ENCODE measurements around the gene TEKT5.
"Not testable (repeated sequence)": the region's sequence is repeated elsewhere in the genome, so short reads cannot be mapped to it uniquely, and the experiment has no call there.

The TEKT5 gene

GRCh38 chr16:10640934-10641333, 53.8 kb downstream of the TEKT5 start:
- intact Hi-C loops (cut with DNase I) = no loop called here
- no peak for DNase-seq

- no peak for DNase-seq
- intact Hi-C loops (cut with DNase I) = no loop called here
These were observed 56.6 kb downstream of the TEKT5 start for GRCh38 chr16:10638101-10638500.

- intact Hi-C loops (cut with DNase I) = no loop called here
- no peak for DNase-seq
These were observed 57.2 kb downstream of the TEKT5 start for GRCh38 chr16:10637337-10638037.

GRCh38 chr16:10635365-10636021, 59.2 kb downstream of the TEKT5 start:
- intact Hi-C loops (cut with DNase I) = no loop called here
- DNase-seq = peak in 1 of 10 donors; percentile 62

DNA sequence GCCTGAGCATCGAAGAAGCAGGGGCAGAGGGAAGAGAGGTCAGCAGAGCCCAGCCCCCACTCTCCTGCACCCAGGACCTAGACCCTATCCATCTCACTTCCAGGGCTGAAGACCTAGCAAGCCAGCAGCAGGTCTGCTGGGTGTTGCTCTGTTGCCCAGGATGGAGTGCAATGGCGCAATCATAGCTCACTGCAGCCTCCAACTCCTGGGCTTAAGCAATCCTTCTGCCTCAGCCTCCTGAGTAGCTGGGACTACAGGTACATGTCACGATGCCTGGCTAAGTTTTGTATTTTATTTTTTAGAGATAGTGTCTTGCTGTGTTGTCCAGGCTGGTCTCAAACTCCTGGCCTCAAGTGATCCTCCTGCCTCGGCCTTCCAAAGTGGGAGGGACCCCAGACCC, 61.3 kb downstream of the TEKT5 start:
- intact Hi-C loops (cut with DNase I) = not testable (repeated sequence)
- peak in 1 of 10 donors; percentile 54 for DNase-seq

- DNase-seq = no peak
- intact Hi-C loops (cut with DNase I) = no loop called here
These were observed 62.8 kb downstream of the TEKT5 start for GRCh38 chr16:10631886-10632285.

- intact Hi-C loops (cut with DNase I) = no loop called here
- DNase-seq = peak in 2 of 10 donors; percentile 14 to 26
These were observed 65.2 kb downstream of the TEKT5 start for GRCh38 chr16:10629592-10629963.

GRCh38 chr16:10625595-10626357, 69.0 kb downstream of the TEKT5 start:
- DNase-seq = no peak
- intact Hi-C loops (cut with DNase I) = no loop called here

- intact Hi-C loops (cut with DNase I) = no loop called here
- peak in 1 of 10 donors; percentile 41 for DNase-seq
These were observed 70.2 kb downstream of the TEKT5 start for GRCh38 chr16:10624527-10624926.

- intact Hi-C loops (cut with DNase I) = no loop called here
- DNase-seq = peak in 1 of 10 donors; percentile 12
These were observed 71.7 kb downstream of the TEKT5 start for GRCh38 chr16:10623059-10623458.

- intact Hi-C loops (cut with DNase I) = no loop called here
- DNase-seq = peak in 2 of 10 donors; percentile 49 to 74
These were observed 72.5 kb downstream of the TEKT5 start for GRCh38 chr16:10622036-10622921.

DNA sequence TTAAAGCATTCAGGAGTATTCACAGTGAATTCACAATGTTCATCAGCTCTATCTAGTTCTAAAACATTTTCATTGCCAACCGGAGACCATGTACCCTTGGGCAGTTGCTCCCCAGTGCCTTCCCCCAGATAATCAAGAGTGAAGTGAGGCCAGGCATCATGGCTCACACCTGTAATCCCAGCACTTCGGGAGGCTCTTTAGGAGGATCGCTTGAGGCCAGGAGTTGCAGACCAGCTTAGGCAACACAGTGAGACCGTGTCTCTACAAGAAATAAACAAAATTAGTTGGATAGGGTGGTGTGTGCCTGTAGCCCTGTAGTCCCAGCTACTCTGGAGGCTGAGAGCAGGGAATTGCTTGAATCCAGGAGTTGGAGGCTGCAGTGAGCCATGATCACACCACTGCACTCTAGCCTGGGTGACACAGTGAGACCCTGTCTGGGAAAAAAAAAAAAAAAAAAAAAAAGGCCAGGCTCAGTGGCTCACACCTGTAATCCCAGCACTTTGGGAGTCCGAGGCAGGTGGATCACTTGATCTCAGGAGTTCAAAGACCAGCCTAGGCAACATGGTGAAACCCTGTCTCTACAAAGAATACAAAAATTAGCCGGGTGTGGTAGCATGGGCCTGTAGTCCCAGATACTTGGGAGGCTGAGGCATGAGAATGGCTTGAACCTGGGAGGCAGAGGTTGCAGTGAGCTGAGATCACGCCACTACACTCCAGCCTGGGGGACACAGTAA, 73.3 kb downstream of the TEKT5 start:
- intact Hi-C loops (cut with DNase I) = not testable (repeated sequence)
- peak in 2 of 10 donors; percentile 7 to 19 for DNase-seq

- peak in 2 of 10 donors; percentile 36 to 59 for DNase-seq
- intact Hi-C loops (cut with DNase I) = no loop called here
These were observed 74.6 kb downstream of the TEKT5 start for GRCh38 chr16:10620120-10620519.

GRCh38 chr16:10619271-10619849, 75.4 kb downstream of the TEKT5 start:
- intact Hi-C loops (cut with DNase I) = no loop called here

GRCh38 chr16:10618710-10619209, 76.0 kb downstream of the TEKT5 start:
- intact Hi-C loops (cut with DNase I) = no loop called here
- DNase-seq = peak in 3 of 10 donors; percentile 13 to 68 (median 50)

More at GRCh38 chr16:10619271-10619849, 75.4 kb downstream of the TEKT5 start:
- DNase-seq = peak in 5 of 10 donors; percentile 13 to 77 (median 73)

DNA sequence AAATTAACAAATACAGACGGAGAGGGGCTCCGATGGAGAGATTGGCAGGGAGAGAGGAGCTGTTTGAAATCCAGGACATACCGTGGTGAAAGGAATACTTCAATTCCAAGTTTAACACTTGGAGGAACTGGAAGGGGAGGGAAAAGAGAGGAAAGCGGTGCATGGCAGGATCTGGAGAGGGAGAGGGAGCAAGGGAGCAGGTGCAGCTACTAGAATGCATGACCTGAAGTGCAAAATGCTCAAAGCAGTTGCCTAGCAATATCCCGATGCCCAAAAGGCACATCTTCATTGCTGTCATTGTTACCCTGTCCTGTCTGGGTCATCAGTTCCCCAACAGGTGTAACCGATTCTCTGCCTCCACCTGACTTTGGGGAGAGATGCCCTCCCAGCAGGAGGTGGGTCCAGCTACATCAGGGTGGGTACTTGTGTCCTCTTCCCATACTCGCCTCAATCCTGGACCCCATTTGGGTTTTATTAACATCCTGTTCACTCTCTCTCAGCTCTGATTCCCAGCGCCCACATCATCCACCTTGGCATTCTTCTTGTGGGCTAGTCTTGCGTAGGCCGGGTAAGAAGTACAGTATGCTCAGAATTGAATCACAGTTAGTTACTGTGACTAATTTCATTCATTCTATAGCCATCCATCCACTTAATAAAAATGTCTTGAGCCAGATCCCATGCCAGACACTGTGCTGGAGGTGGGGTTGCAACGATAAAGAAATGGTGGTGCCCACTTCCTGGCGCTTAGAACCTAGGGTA, 76.9 kb downstream of the TEKT5 start:
- intact Hi-C loops (cut with DNase I) = no loop called here
- DNase-seq = peak in 2 of 10 donors; percentile 30 to 55

GRCh38 chr16:10616756-10617640, 77.7 kb downstream of the TEKT5 start:
- intact Hi-C loops (cut with DNase I) = no loop called here
- peak in 3 of 10 donors; percentile 18 to 81 (median 21) for DNase-seq

All from posterior cingulate gyrus (tissue), 11 donors.